Nephron (organoid): Measurements from ENCODE around the gene CPLX1.
"Not testable (repeated sequence)": the region's sequence is repeated elsewhere in the genome, so short reads cannot be mapped to it uniquely, and the experiment has no call there.

Experiments used
- H3K27ac Mint-ChIP-seq, 3 experiments: 2 replicates each; pipeline ENCODE4 v1.8.0; 2020; ENCODE audit warnings: mixed read lengths in 3 of 3, mild to moderate bottlenecking in 2 of 3, moderate library complexity in 1 of 3
- H3K27me3 Mint-ChIP-seq: 2 replicates; pipeline ENCODE4 v1.8.0; 2021; ENCODE audit warnings: low read depth, mild to moderate bottlenecking, moderate library complexity, mixed read lengths
- H3K36me3 Mint-ChIP-seq: 2 replicates; pipeline ENCODE4 v1.8.0; 2020; ENCODE audit warnings: low read depth, mixed read lengths
- H3K4me1 Mint-ChIP-seq: 2 replicates; pipeline ENCODE4 v1.8.0; 2020; ENCODE audit warnings: mixed read lengths
- H3K4me3 Mint-ChIP-seq, 3 experiments: 2 replicates each; pipeline ENCODE4 v1.8.0; 2020; ENCODE audit warnings: mild to moderate bottlenecking in 3 of 3, mixed read lengths in 3 of 3, moderate library complexity in 2 of 3
- H3K9me3 Mint-ChIP-seq: 2 replicates; pipeline ENCODE4 v1.8.0; 2020; ENCODE audit warnings: mixed read lengths
- CTCF ChIP-seq, 3 experiments: fragments of 200-600 bp; sonication (generic); IDR thresholded peaks; one replicate each; pipeline ENCODE4 v1.5.0; 2021; ENCODE audit warnings: antibody characterized with exemption in 3 of 3; ENCODE audit not compliant: unreplicated experiment in 3 of 3

CPLX1 gene

DNA sequence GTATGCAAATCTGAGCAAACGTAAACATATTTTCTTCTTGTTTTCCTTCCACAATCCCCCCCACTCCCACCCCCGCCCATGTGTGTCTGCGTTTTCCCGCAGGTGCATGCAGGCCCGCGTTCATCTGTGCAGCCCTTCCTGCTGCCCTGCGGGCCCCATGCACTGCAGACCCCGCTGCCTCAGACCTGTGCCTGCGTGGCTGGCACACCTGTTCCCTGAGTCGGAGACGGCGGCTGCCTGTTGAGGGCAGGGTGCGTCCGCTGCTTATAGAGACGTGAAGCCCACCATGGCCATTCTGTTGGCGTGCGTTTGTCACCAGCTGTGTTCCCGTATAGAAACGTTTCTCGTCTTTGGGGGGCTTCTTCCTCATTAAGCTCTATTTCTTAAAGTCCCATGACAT, 68.8 kb downstream of the CPLX1 start:
- Mint-ChIP-seq H3K4me3 (no peak overlapping the region), H3K27ac (no peak overlapping the region), H3K27me3 (no peaks in the 10 kb centered on the region), H3K4me1 (peaks cover 18% of the 10 kb centered on the region), H3K9me3 (peaks cover 12% of the 10 kb centered on the region), H3K36me3 (peaks cover 73% of the 10 kb centered on the region)
- TF ChIP-seq CTCF (IDR thresholded peaks at IDR 0.05; ENCODE audit: unreplicated experiment in 3 of 3), result no peak

DNA sequence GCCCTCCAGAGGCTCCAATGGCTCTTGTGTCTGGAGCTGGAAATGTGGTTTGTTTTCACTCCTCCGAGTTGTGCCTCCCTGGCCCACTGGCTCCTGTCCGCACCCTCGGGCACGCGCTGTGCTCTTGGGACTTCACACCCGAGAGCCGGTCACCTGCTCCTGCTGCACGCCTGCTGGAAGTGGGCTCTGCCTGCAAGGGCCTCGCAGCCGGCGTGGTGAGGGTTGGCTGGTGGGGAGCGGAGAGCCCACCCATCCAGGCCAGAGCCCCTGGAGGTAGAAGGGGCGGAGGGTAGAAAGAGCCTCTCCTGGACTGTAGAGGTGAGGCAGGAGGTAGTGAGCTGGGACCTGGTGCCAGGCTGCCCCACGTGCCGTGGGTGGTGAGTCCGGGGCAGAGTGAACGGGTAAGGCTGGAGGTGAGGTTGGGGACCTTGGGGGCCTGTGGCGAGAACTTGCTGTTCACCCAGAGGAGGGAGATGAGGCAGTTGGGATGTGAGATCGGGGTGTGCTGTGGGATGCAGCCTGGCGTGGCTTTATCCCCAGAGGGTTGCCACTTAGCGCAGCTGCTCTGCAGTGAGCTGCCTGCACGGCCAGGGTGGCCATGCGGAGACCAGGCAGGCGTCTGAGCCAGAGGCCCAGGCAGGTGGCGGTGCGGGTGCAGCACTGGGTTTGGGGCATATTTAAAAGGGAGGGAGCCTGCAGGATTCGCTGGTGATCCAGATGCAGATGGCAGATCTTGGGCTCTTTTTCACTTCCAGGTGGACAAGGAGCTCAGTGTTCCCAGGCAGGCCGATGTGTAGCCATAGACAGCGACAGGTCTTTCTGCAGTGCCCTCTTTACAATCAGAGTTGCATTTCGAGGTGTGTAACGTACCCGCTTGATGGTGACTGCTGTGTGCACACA, 71.5 kb downstream of the CPLX1 start:
- Mint-ChIP-seq H3K9me3 (no peaks in the 10 kb centered on the region), H3K27ac (no peak overlapping the region), H3K4me1 (peaks cover 31% of the 10 kb centered on the region), H3K36me3 (peaks cover 74% of the 10 kb centered on the region), H3K4me3 (no peak overlapping the region), H3K27me3 (no peaks in the 10 kb centered on the region)
- TF ChIP-seq CTCF (IDR thresholded peaks at IDR 0.05; ENCODE audit: unreplicated experiment in 3 of 3), result no peak

DNA sequence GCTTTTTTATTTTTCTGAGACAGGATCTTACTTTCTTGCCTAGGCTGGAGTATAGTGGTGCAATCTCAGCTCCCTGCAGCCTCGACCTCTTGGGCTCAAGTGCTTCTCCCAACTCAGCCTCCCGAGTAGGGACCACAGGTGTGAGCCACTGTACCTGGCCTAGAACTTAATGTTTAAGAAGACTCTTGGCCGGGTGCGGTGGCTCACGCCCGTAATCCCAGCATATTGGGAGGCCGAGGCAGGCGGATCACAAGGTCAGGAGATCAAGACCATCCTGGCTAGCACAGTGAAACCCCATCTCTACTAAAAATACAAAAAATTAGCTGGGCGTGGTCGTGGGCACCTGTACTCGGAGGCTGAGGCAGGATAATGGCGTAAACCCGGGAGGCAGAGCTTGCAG, 72.7 kb downstream of the CPLX1 start:
- H3K4me1 Mint-ChIP-seq, result peaks cover 31% of the 10 kb centered on the region
- H3K9me3 Mint-ChIP-seq, H3K4me3 Mint-ChIP-seq, H3K27me3 Mint-ChIP-seq, H3K27ac Mint-ChIP-seq: not testable (repeated sequence)
- H3K36me3 Mint-ChIP-seq, result peaks cover 80% of the 10 kb centered on the region

DNA sequence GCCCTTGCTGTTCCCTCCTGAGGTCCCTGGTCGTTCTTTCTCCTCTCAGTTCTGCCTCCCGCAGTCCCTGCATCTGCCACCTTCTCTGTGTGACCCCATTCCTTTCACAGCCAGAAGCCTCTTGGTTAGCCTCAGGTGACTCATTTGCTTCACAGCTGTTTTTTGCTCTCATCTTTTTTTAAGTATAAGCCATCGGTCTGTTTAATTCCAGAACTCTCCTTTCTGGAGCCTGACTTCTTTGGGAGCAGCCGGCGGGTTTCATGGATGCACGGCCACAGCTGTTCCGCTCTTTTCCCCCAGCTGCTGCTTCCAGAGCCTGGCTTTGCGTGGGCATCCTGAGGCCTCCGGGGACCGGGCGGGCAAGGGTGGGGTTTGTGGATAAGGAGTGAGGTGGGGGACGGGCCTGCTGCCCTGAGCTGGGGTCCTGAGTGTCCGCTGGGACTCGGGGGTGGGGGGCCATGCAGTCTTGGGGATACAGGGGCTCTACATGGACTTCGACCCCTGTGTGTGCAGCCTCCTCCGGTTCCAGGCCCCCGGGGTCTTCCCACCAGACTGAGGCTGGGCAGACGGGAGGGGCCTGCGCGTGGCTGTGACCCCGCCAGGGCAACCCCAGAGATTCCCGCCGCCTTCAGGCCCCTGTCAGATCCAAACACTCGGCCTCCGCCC, 73.6 kb downstream of the CPLX1 start:
- H3K27me3 Mint-ChIP-seq, result no peaks in the 10 kb centered on the region
- H3K27ac Mint-ChIP-seq, result peak overlapping the region; percentile 78 to 82 (median 80)
- H3K4me1 Mint-ChIP-seq, result peaks cover 36% of the 10 kb centered on the region
- peaks cover 78% of the 10 kb centered on the region for H3K36me3 Mint-ChIP-seq
- peak overlapping the region in 2 of 3 experiments; percentile 48 to 50 for H3K4me3 Mint-ChIP-seq
- no peak for TF ChIP-seq CTCF (IDR thresholded peaks at IDR 0.05; ENCODE audit: unreplicated experiment in 3 of 3)
- H3K9me3 Mint-ChIP-seq, result no peaks in the 10 kb centered on the region

DNA sequence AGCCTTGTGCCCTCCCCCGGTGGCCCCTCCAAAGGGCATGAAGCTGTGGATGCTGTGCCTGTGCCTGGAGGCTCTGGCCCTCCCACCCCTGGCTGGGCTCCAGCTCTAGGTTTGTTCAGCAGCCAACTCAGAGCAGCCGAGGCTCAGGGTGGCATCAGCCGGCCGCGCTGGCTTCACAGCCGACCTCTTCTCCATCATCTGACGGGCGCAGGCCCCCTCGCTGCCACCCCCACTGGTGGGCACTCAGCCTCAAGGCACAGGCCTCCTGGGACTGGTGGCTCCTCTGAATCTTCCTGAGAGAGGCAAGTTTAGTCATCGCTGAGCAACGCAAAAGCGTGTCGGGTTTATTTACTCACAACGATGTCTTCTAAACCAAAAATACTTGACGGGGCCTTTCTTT, 74.3 kb downstream of the CPLX1 start:
- Mint-ChIP-seq H3K9me3 (no peaks in the 10 kb centered on the region), H3K27me3 (no peaks in the 10 kb centered on the region), H3K27ac (peak overlapping the region; percentile 78 to 82 (median 80)), H3K4me1 (peaks cover 36% of the 10 kb centered on the region), H3K4me3 (no peak overlapping the region), H3K36me3 (peaks cover 71% of the 10 kb centered on the region)
- no peak for TF ChIP-seq CTCF (IDR thresholded peaks at IDR 0.05; ENCODE audit: unreplicated experiment in 3 of 3)

DNA sequence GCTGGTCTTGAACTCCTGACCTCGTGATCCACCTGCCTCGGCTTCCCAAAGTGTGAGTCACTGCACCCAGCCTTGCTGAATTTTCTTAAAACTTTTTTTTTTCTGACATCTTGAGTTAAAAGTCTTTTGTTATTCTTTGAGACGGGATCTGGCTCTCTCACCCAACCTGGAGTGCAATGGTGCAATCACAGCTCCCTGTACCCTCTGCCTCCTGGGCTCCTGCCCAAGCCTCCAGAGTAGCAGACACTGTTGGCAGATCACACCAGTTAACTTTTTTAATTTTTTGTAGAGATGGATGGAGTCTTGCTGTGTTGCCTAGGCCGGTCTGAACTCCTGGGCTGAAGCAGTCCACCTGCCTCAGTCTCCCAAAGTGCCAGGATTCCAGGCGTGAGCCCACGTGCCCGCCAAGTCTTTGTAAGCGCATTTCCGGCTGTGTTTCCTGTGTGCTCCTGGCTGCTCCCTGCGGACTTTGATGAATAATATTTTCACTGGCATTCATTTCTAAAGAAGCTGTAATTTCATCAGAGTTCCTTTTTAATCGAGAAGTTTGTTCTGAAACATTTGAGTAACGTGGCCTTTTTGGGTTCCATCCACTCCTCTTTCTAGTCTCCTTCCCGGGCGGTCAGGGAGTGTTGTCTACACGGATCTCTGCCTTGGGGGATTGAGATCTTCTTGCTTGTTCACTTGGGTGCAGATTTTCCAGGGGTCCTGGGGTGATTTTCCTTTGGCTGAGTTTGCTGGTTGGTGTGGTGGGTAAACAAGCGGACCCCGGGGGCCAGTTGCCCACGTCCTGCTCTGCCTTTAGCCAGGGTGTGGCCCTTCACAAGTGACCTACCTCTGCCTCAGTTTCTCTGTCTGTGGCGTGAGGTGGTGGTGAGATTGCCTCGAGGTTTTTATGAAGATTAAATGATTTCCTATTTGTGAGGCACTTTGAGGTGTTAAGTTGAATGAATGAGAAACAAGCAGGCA, 75.9 kb downstream of the CPLX1 start:
- peaks cover 30% of the 10 kb centered on the region for H3K4me1 Mint-ChIP-seq
- no peaks in the 10 kb centered on the region for H3K27me3 Mint-ChIP-seq
- peaks cover 59% of the 10 kb centered on the region for H3K36me3 Mint-ChIP-seq
- no peak overlapping the region for H3K4me3 Mint-ChIP-seq
- peak overlapping the region in 2 of 3 experiments; percentile 35 to 82 for H3K27ac Mint-ChIP-seq
- no peak for TF ChIP-seq CTCF (IDR thresholded peaks at IDR 0.05; ENCODE audit: unreplicated experiment in 3 of 3)
- H3K9me3 Mint-ChIP-seq, result no peaks in the 10 kb centered on the region
